HTR-8/SVneo (cell line): ENCODE measurements around the gene SEZ6.

ENCODE experiments used
- DNase-seq: peaks from one replicate; pipeline ENCODE4 v3.0.0; 2011; ENCODE audit warnings: low spot score, mixed read lengths; ENCODE audit not compliant: insufficient read length
- FAIRE-seq: peaks from 2 replicates; lab custom pipeline; 2011; peaks lifted over from hg19 to GRCh38; lab: Jason Lieb, UNC

Gene SEZ6

DNA sequence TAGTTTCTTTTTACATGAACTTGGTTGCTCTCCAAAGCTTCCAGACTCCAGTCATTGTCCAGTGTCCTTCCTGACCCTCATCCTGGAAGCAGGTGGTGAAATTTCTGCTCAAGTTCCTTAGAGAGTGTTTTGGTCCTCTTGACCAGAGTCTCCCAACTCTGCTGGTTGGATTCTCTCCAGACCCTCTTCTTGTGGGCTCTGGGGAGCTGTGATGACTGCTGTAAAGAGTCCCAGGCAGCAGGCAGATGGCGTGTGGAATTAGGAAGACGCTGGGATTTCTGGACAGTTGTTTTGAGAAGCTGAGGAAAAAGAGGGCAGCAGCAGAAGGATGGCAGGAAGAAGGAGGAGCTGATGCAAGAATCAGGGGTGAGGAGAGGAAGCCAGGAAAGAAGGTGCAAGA, 1.6 kb upstream of the SEZ6 start:
- no peak for DNase-seq
- no peak for FAIRE-seq

DNA sequence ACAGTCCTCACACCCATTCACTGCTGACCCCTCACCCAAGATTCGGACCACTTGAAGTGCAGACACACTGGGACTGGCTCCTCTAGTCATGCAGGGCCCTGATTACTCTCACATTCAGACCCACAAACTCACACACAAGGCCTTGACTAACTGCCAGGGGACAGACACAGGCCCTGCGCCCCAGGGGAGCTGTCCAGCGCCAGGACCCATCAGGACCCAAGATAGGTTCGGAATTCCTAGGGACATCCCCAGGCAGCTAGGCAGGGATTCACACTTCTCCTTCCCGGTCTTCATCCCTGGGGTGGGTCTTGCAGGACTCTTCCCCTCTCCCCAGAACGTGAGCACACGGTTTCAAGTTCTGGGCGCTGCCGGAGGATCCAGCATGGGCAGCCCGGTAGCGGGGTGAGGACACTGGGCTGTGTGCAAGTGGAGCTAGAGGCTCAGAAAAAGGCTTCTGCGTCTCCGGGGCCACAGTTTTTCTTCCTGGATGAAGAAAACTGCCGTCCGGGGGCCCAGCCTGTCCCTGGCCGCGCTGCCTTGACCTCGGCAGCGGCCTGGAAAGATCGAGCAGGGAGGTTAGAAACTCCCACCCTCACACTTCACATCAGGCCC, 1.6 kb downstream of the SEZ6 start:
- no peak for FAIRE-seq
- no peak for DNase-seq

DNA sequence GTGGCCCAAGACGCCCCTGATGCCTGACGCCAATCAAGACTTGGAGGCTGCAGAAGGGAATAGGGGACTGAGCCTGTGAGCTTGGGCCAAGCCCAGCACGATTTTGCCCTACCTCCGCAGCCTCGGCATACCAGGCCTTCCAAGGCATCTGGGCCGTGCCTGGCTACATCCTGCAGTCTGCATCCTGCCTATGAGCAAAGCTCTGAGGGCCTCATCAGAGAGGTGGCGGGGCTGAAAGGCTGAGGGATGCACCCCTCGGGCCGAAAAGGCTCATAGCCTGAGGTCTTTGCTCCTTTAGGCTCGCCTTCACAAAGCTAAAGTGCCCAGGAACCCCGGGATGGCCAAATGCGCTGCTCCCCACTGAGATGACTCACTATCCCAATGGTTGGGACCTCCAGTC, 2.5 kb downstream of the SEZ6 start:
- FAIRE-seq (no peak), DNase-seq (no peak)

DNA sequence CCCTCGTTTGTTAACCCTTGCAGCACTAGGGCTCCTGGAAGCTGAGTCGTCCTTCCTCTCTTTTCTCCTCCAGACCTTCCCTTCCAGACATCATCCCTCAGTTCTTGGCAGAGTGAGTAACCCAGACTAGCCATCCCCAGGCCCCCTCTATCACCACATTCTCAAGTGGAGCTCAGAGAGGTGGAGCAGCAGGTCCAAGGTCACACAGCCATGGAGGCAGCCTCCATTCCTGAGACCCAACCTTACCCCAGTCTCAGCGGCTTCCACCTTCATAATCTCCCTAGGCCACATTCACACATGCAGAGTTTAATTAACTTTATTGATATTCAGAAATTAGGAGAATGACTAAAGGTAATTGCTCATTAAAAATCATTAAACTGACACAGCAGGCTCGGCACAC, 3.0 kb downstream of the SEZ6 start:
- FAIRE-seq, result no peak

DNA sequence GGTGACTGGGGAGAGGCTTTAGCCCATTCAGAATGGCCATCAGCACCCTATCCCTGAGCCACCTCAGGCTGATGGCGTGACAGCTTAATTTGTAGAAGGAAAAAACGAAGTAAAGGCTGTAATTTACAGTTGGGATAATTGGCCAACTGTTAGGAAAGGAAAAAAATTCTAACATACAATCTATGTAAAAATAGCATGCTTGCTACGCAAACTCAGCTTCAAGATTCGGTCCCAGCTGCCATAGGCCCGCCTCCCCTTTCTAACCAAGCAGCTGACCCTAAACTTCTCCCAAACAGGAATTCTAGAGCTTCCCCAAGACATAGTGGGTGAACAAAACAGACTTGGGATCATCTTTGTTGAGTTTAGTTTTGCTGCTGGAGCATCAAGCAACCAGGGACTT, 4.9 kb downstream of the SEZ6 start:
- FAIRE-seq (no peak), DNase-seq (no peak)

More for the DNA sequence above, 3.0 kb downstream of the SEZ6 start:
- DNase-seq, result no peak

DNA sequence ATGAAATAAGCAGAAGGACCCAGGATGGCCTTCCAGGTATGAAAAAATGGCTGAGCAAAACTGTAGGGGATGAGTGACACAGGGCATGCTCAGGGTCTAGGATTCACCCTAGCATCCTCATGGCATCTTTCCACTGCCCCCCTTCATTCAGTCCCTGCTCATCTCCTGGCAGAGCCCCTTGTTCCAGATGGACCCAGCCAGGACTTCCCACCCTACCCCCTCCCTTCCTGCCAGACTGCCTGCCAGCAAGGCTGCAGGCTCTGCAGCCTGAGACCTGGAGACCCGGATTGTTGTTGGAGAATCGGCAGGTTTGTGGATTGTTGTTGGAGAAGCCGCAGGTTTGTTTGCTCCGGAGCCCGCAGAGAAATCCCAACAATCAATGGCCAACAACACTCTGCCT, 6.6 kb downstream of the SEZ6 start:
- FAIRE-seq (no peak), DNase-seq (no peak)

DNA sequence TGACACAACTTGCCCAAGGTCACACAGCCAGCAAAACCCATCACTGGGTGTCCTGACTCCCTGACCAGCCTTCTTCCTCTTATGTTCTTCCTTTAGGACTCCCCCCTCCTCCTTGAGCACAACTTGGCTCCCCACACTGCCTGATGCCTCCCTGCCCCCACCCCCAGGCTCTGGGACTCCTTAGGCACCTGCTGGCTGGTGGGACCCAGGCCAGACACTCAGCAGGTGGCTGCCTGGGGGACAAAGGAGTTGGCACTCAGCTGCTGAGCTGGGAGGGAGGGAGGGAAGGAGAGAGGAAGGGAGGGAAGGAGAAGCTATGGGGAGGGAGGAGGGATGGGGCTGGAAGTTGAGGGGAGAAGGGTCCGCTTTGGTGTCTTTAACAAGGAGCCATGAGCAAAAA, 8.0 kb downstream of the SEZ6 start:
- FAIRE-seq (no peak), DNase-seq (no peak)

DNA sequence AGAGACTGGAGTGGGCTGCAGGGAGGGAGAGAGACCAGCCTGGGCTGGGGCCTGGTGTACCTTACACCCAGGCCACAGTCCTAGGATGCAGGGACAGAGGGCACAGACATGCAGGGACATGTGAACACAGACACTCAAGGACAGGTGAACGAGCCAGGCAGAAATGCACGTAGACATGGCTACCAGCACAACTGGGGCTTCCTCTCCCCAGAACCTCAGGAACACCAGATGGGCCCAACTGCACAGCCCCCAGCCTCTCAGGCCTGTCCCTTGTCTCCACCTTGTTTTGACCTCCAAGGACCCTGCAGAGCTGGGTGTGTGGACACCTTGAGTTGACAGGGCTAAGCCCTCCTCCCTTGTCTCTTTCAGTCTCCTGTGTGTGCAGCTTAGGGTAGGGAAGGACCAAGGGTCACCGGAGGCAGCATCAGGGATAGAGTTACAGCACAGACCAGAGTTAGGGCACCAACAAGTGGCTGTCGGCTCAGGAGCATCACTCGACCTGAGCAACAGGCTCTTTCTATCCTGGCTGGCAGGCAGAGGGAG, 9.2 kb downstream of the SEZ6 start:
- DNase-seq, result no peak
- peak; percentile 4 for FAIRE-seq

DNA sequence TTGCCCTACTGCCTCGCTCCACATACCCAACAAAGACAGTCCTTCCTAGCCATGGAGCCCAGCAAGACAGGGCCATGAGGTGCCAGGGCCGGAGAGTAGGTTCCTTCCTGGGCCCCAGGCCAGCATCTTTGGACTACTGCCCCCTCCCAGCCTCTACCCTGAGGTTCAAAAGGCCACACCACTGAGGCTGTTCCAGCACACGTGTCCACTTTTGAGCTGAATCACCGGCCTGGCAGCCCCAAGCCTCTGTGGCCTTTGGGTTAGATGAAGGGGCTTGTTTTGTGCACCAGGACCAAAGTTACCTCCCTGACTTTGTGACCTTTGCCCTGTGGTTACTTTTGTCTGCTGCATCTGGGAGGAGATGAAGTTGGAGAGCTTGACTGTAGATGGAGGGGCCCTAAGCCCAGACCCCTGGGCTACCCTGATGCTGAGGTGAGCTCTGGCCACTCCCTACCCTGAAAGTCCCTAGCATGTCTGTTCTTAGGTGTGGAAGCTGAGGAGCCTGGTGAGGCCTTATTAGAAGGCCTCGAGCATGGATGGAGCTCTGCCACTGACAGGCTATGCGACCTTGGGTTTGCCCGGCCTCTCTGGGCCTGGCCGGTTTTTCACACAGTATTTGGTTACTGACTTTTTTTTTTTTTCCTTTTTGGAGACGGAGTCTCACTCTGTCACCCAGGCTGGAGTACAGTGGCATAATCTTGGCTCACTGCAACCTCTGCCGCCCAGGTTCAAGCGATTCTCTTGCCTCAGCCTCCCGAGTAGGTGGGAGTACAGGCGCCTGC, 12.0 kb downstream of the SEZ6 start:
- no peak for DNase-seq
- FAIRE-seq, result no peak

DNA sequence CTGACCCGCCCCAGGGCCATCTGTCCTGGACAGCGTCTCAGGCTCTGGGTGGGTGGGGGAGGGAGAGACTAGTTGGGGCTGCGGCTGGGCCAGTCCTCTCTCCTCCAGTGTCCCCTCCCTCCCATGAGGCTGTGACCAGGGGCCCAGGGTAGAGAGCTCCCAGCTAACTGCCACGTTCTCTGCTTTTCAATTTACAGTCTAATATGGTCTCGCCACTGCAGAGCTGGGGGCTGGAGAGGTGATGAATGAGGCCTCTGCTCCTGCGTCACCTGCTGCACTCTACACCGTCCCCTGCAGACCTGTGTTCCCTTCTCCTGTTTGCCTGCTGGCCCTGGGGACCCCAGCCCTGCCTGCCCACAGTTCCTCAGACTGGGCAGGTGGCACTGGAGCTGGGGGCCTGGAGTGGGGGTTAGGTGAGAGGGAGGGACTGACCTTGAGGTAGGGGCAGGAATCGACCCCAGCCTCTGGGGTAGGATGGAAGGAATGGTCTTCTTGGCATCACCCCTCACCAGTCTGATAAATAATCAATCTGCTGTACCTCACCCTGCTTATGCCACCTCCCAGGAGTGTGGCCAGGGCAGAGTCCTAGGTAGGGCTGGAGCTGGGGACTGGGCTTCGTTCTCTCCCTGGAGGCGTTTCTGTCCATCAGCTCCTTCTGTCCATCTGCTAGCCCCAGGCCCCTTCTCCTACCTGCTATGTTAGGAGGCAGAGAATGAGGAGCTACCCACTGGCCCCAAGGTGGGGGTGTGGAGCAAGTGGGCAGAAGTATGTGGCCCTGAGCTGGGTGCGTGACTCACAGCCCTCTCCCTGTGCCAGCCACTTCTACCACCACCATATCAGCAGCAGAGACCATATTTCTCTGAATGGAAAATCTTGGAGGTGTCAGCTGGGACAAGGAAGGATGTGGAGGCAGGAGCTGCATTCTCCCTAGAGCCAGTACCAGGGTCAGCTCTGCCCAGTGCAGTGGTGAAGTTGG, 12.9 kb downstream of the SEZ6 start:
- DNase-seq (peak; percentile 25), FAIRE-seq (no peak)

DNA sequence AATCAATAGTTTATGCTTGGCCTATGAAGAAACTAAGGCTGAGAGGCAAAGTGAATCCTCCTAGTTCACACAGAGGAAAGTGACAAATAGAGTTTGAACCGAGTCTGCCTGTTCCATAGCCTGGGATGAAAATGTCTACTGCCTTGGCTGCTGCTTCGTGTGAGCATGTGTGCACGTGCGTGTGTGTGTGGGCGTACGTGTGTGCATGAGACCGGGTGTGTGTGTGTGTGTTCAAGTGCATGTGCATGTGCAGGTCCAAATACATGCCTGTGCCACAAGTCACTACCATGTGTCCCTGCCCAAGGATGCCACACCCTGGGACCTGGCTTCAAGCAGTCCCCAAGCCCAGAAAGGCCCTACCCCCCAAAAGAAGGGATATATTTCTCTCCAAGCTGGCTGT, 13.6 kb downstream of the SEZ6 start:
- DNase-seq (no peak), FAIRE-seq (peak; percentile 93)

DNA sequence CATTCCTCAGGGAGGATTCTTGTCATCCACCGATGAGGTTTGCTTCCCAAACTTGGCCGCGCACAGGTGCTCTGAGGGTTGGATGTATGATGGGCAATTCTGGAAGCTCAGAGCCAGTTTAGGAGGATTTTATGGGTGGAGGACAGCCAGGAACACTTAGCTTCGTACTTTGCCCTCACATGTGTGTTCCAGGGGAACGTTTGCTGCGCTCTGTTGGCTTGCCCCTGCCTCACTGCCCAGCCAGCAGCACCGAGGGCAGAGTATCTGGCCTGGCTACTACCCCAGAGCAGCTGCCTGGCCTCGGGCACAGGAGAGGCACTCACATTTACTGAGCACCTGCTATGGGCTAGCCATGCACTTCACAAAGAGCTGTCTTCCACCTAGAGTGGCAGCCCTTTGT, 14.1 kb downstream of the SEZ6 start:
- FAIRE-seq (peak; percentile 28), DNase-seq (no peak)

DNA sequence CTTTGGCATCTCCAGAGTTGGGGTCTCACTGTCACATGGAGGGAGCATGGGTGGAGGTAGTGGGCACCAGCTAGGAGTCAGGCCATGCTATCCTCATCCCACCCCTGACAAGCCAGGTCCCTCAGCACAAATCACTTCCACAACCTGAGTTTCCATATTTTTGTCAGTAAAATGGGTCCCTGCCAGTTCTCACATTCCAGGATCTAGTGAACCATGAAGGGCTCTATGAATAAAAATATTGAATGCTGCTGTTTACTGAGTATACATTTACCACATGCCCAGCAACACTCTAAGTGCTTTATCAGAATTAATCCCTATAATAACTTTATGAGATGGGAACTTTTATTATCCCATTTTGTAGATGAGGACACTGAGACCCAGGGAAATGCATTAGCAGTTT, 16.8 kb downstream of the SEZ6 start:
- DNase-seq (no peak), FAIRE-seq (no peak)

DNA sequence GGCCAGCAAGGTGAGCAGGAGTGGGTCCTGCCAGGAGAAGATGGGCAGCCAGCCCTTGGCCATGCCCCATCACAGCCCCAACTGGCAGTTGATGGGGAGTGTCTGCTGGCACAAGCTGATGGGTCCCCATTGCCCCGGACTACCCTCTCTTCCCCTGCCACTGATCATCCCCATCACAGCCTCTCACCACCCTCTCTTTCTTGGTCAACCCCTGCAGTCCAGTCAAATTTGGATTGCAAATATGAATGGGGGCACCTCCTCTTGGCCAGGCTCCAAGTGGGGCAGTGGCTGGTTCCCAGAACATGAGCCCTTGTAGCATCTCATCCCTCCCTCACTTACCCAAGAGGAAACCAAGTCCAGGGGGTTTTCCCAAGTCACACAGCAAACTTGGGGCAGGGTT, 17.4 kb downstream of the SEZ6 start:
- no peak for FAIRE-seq

DNA sequence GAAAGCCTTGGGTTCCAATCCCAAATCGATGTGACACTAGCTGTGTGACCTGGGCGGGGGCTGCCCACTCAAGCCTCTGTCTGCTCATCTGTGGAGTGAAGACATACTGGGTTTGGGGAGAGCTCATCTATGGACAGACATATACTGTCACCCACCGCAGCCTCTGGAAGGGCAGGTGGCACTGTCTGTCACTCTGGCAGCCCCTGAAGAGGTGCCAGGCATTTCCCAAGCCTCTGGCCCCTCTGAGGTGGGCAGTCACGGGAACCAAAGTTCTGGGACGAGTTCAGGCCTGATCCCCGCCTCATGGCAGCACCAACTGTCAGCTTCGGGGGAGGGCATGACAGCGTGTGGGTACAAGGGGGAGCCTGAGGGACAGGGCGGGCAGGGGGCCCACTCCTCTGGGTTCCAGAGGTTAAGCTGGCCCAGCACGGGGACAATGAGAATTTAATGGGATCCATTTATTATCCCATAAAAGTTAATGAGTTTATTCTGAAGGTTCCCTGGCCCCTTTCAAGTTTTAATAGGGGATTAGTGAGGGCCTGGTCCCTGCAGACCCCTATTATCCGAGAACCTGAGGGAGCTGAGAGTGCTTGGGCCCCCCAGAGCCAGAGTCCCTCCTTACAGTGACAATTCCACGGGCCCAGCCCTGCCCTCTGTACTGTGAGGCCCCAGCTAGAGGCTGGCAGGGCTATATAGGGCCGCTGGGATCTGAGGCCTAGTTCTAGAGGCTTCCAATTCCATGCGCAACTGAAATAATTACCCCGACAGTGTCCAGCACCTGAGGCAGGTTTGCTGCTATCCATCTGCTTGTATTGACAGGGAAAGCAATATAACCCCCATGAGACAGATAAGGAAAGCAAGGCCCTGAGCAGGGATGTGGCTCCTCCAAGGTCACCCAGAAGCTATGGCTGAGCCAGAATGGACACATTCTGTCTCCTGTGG, 18.8 kb downstream of the SEZ6 start:
- DNase-seq (no peak), FAIRE-seq (no peak)

More for the DNA sequence above, 17.4 kb downstream of the SEZ6 start:
- DNase-seq, result no peak

DNA sequence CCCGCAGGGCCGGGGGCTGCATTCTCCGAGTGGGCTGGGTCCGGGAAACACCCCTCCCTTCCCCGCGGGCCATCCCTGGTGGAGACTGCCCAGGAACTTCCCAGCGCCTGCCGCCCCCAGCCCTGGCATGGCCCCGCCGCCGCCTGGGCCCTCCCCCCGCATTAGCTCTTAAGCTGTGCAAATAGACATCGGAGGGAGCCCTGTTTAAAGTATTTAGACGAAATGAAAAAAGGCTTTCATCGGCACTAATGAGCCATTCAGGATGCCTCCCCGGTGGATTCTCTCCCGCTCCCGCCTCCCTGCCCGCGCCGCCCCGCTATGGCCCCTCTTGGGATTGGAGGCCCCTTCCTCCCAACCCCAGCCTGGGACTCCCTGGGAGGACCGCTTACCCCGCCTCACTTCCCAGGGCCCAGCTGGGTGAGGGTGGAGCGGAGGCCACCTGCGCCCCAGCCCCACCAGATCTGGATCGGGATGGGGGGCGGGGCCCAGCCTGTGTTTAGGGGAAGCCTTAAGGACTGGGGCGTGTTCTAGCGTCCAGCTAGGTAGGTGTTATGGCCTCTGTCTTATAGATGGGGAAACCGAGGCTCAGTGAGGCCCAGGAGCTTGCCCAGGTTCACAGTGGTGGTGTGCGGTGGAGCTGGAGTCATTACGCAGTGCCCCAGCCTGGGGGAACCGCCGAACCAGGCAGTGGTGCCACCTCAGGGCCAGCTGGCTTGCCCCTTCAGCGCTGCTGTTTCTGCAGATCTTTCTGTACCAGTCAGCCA, 19.7 kb downstream of the SEZ6 start:
- DNase-seq, result no peak
- FAIRE-seq, result no peak

DNA sequence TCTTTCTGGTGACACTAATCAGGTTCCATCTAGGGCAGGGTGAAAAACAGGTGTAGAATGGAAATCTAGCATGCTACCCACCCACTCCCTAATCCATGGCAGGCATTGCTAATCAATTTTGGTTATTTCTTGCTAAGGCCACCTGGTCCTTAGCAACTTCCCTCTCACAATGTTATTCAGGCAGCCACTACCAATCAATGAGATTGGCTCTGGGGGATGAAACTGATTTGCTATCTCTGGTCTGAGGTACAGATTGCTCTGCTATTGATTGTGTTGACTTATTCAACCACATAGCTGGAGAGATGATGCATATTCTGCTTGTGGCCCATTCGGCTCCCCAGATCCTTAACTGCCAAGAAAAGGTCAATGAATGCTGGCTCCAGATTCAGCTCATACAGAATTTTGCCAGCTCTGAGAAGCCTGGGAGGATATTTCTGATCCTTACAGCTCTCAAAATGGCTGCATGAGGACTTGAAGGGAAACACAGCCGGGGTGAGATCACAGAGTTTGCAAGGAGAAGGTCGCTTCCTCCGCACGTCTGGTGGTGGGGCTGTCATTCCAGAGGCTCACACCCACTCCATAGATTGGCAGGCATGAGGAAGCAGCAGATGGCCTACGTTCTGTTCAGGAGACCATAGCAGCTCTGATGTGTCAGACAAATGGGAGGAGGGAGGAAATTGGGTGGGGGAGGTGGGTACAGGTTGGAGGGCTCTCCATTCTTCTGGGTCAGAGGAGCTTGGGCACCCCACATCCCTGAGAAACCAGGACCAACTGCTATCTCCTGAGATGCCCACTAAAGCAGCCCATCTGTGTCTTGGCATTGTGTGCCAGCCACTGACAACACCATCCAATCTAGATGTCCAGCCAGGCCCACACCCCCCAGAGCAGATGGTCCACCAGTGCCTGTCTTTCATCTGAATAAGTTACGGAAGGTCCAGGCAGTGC, 22.3 kb downstream of the SEZ6 start:
- DNase-seq (no peak), FAIRE-seq (no peak)
